Measurements from ENCODE around the gene SLC22A8.
"Not testable (repeated sequence)": the region's sequence is repeated elsewhere in the genome, so short reads cannot be mapped to it uniquely, and the experiment has no call there.

SLC22A8 gene, protein sequence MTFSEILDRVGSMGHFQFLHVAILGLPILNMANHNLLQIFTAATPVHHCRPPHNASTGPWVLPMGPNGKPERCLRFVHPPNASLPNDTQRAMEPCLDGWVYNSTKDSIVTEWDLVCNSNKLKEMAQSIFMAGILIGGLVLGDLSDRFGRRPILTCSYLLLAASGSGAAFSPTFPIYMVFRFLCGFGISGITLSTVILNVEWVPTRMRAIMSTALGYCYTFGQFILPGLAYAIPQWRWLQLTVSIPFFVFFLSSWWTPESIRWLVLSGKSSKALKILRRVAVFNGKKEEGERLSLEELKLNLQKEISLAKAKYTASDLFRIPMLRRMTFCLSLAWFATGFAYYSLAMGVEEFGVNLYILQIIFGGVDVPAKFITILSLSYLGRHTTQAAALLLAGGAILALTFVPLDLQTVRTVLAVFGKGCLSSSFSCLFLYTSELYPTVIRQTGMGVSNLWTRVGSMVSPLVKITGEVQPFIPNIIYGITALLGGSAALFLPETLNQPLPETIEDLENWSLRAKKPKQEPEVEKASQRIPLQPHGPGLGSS

DNA sequence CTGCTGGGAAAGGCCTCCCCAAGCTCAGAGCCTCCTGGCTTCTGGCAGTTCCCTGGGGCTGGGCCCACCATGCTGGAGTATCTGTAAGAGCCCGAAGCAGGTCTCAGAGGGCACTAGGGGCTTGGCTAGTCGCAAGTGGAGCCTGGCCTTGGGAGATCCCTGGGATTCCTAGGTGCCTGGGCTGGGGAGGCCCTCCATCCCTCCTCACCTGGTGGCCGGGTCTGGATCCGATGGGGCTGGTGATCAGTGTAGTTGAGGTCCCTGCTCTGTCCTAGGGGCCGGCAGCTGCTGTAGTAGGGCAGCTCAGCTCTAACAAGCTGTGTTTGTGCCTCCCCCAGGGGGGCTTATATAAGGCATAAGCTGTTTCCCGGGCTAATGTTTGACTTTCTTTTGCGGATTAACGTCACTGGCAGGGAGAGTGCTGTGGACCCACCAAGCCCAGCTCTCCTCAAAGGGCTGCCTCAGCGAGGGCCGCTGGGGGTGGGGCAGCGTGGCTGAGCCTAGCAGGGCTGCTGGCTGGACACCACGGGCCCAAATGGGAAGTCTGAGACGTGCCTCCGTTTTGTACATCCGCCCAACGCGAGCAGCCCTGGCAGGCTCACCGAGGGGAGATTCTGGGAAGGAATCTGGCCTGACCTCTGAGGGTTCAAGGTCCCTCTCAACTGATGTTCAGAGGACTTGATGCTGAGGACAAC lies at the start of gene SLC22A8:
TSS of gene SLC22A8 (minus strand) at position 321 of the 695 bp plus-strand sequence. CDS start 883 bp downstream, outside the sequence.
- peak; percentile 56 for DNase-seq (ENCODE audit: low spot score)

DNA sequence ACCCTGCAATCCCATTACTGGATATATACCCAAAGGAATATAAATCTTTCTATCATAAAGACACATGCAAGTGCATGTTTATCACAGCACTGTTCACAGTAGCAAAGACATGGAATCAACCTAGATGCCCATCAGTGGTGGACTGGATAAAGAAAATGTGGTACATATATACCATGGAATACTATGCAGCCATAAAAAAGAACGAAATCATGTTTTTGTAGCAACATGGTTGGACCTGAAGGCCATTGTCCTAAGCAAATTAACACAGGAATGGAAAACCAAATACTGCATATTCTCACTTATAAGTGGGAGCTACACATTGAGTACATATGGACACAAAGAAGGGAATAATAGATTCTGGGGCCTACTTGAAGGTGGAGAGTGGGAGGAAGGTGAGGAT lies 30.6 kb upstream of the SLC22A8 start:
- not testable (repeated sequence) for DNase-seq (ENCODE audit: low spot score)

DNA sequence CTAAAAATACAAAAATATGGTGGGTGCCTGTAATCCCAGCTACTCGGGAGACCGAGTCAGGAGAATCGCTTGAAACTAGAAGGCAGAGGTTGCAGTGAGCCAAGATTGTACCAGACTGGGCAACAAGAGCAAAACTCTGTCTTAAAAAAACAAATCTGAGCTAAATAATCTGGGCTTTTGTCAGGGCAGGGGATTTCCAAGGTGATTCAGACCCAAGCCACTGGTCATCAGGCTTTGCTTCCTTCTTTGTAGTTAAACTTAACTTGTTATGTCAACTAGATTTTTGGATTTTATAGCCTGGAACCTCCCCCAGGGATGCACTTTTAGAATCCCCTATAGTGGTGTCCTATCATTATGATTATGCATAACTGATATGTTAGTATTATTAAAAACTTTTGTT lies 27.0 kb upstream of the SLC22A8 start:
- no peak for DNase-seq (ENCODE audit: low spot score)

DNA sequence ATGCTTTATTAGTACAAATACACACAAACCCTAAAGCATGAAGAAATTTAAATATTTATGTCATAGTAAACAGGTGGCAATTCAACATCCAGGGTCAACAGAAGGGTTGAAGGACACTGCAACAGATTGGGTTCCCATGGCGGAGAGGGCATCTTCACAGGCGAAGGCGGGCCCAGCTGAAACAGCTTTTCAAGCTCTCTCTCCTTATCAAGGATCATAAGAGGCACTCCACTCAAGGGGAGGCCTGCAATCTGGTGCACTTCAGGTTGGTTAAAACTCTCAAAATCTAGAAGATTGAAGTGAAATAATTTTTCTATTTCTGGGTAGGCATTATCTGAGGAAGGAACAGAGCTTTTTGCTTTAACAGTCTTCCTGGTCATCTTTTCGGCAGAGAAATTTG lies 16.8 kb upstream of the SLC22A8 start:
- DNase-seq (ENCODE audit: low spot score), result no peak

GRCh38 chr11:63023841-63024648 lies 8.4 kb upstream of the SLC22A8 start:
- DNase-seq (ENCODE audit: low spot score), result peak; percentile 88

DNA sequence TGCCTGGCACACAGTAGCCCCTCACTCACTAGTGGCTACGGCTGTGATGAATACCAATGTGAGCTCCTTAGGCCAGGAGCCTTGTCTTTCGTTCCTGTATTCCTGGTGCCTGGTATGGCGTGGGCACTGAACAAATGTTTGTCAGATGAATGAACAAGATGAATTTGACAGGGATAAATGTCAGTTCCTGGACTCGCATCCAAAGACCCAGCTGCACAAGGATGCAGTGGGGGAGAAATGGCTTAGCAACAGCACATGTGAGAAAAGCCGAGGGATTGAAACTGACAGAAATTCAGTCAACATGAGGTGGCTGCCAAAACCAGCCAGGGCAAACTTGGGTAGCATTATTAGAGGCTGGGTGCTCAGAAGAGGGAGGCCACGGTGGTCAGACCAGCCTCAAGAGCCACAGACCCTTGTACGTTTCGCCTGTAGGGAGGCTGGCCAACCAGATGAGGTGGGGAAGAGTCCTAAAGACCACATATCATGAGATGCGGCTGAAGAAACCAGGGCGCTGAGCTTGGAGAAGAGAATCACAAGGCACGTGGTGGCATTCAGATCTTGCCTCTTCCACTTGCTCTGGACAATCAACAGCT lies 7.7 kb upstream of the SLC22A8 start:
- DNase-seq (ENCODE audit: low spot score), result no peak

DNA sequence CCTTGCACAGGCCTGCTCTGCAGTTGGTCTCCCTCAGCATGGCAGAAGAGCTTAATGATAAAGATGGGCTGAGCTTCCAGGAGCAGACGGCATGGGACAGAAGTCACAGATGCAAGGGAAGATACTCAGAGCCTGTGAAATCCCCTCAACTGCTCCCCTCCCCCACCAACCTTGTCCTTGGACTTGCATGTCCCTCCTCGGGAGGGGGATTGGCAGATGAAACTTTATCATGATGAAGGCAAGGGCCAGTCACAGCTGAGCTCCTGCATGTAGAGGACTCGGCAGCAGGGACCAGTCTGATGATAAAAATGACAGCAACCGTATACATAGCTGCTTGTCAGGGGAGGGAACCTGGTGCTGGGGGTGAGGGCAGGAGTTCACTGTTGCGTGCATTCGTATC lies 6.8 kb upstream of the SLC22A8 start:
- DNase-seq (ENCODE audit: low spot score), result no peak

DNA sequence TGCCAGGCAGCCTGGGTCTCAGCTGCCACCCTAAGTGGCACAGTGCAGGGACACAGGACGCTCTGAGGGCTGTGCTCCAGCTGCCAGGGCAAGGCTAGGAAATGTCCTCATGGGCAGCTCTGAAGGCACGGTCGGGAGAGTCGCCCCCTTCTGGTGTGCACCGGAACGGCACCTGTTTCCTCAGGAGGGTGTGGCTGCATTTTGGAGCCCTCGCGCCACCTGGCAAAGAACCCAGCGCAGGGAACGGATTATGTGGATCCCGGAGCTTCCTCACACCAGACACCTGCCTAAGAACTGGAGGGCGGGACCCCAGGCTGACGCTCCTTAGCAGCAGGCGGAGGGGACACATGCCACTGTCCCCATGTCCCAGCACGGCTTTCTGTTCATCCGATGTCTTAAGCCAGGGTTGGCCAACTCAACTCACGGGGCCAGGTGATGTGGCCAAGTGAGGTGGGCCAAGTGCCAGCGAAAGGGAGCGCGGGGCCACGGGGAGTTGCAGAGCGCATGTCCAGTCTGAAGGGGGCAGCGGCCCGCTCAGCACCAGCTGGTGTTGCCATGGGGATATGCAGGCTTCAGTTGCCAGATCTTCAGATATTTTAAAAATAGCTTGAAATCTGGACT lies 5.1 kb upstream of the SLC22A8 start:
- DNase-seq (ENCODE audit: low spot score), result peak; percentile 60

DNA sequence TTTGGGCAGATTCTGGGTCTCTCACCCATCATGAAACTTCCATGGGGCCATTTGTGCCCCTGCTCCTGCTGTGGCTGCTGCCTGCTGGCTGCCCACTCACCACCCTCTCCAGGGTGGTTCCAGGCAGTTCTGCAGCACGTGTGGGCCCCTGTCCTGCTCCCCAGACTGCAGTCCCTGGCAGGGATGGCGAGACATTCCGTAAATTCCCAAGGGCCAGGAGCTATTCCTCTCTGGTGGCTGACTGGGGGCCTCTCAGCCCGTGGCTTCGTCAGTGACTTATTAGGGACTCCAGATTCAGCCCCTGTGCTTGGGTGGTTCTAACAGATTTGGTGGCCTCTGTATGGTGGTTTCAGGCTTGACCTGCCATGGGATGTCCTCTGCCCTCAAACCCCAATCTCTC lies 3.9 kb upstream of the SLC22A8 start:
- DNase-seq (ENCODE audit: low spot score), result no peak

DNA sequence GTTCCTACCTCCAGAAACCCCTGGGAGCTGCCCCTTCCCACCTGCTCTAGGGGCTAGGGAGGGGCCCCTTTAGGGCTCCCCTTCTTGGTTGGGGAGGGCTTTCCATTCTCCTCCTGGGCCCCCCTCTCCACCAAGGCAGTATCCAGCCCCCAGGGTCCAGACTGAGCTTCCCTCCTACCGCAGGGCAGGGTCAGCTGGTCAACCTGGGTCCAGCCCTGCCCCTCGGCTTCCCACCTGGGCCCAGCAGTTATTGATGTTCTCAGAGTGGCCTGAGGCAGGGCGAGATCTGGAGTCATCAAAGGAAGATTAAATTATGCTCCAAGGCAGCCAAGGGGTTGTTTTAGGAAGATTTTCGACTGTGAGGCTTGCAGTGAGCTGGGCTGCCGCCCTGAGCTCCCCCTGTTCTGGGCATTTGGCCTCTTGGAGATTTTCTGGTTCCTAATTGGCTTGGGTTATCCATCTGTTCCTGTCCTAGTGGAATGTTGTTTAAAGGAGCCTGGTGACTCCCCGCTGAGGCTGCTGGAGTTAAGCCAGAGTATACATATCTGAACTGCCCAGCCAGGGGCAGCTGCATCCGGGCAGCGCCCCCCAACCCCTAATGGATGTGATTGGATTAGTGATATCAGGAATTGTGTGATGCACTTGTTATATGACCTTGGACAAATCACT lies 1.8 kb upstream of the SLC22A8 start:
- DNase-seq (ENCODE audit: low spot score), result no peak

GRCh38 chr11:63014408-63015055 lies 1.1 kb downstream of the SLC22A8 start:
- DNase-seq (ENCODE audit: low spot score), result no peak

DNA sequence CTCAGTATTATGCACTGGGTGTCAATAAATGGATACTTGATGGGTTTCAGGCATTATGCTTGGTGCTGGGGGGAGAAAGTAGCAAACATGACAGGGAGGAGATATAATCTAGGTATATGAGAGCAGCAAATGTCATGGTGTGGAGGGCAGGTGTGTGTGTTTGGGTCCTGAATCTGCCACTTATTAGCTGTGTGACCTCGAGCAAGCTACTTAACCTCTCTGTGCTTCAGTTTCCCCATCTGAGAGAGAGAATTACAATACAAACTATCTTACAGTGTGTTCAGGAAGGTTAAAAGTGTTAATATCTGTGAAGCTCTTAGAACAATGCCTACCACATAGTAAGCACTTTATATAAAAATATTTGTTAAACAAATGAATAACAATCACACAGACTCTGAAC lies 2.8 kb downstream of the SLC22A8 start:
- DNase-seq (ENCODE audit: low spot score), result no peak

DNA sequence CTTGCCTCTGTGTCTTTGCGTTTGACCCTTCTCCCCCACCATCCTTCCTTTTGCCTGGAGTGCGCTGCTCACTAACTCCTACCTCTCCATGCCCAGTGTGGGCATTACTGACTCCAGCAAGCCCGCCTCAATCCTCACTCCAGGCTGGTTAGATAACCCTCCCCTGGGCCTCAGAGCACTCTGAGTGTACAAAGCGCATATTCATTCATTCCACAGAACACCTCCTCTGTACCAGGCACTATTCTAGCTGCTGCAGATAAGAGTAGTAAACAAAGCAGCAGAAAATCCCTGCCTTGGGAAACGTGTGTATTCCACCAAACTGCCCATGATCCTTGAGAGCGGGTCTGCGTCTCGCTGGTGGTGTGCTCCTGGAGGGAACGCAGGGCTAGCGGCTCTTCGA lies 3.2 kb downstream of the SLC22A8 start:
- no peak for DNase-seq (ENCODE audit: low spot score)

GRCh38 chr11:63010934-63011439 lies 4.7 kb downstream of the SLC22A8 start:
- no peak for DNase-seq (ENCODE audit: low spot score)

GRCh38 chr11:63007920-63008319 lies 7.7 kb downstream of the SLC22A8 start:
- no peak for DNase-seq (ENCODE audit: low spot score)

DNA sequence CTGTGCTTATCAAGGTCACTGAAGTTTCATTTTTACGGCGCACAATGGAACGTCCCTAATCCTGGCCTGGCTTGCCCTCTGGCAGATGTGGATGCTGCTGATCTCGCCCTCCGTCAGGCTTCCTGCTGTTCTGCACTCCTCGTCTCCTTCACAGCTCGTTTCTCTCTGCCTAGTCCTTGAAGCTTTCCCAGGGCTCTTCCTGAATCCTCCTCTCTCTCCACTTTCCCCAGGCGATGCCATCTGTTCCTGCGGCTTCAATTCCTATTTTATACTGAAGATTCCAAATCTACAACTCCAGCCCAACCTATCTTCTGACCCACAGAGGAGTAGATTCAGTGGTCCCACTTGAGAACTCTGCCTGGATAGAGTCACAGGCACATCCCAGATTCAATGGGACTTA lies 14.2 kb downstream of the SLC22A8 start:
- no peak for DNase-seq (ENCODE audit: low spot score)

GRCh38 chr11:62999649-63000048 lies 16.0 kb downstream of the SLC22A8 start:
- no peak for DNase-seq (ENCODE audit: low spot score)

DNA sequence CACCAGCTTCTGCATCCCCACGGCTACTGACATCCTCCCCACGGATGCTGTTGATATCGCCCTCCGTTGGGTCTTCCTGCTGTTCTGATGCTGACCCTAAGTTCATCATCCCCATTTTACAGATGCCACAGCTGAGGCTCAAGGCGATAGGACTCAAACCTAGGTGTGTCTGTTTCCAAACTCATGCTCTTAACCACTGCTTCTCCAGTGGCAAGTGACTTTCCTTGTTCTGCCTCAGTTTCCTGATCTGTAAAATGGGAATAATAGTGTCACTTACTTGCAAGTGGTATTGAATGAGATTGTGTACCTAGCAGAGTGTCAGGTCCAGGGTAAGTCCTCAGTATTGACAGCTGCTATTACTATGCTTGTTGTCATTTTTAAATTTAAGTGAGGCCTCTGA lies 16.5 kb downstream of the SLC22A8 start:
- DNase-seq (ENCODE audit: low spot score), result no peak

DNA sequence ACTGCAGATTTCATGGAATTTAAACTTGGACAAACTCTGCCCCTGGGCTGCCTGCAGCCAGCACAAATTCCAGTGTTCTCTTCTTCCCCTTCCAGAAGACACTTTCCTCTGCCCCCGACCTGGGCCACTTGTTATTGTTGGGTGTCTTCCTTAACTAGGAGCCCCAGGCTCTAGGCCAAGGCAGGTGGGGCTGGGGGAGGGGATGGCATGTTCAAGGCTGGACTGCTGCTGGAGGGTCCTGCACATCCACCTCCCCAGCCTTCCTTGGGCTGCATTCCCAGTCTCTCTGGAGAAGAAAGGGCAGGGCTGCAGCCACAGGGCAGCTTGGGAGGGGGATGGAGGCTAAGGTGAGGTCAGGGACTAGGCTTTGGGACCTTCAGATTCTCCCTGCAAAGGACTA lies 19.4 kb downstream of the SLC22A8 start:
- DNase-seq (ENCODE audit: low spot score), result no peak

DNA sequence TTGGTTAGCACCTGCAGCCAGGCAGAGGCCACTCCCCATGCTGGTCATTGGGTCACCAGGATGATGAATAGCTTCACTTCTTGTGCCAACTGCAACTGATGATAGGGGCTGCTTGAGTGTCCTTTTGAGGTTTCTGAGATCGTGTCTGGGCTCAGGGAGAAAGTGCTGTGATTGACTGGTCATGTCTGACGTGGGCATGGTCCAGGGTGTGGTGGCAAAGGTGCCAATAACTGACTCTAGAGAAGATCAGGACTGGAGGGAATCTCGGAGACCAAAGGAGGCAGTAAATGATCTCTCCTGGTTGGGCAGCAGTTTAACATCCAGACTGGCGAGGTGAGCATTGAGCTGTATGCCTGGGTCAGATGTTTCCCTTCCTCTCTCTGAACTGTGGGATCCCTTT lies 20.9 kb downstream of the SLC22A8 start:
- no peak for DNase-seq (ENCODE audit: low spot score)
